GM15510 (cell line): Measurements from ENCODE around the gene ULK1.

Experiments used
- POLR2A ChIP-seq: IDR thresholded peaks from 3 replicates; pipeline ENCODE4 v1.6.1; 2011; ENCODE audit warnings: borderline replicate concordance; ENCODE audit not compliant: insufficient read length; ENCODE audit errors: extremely low read depth

ULK1 gene

DNA sequence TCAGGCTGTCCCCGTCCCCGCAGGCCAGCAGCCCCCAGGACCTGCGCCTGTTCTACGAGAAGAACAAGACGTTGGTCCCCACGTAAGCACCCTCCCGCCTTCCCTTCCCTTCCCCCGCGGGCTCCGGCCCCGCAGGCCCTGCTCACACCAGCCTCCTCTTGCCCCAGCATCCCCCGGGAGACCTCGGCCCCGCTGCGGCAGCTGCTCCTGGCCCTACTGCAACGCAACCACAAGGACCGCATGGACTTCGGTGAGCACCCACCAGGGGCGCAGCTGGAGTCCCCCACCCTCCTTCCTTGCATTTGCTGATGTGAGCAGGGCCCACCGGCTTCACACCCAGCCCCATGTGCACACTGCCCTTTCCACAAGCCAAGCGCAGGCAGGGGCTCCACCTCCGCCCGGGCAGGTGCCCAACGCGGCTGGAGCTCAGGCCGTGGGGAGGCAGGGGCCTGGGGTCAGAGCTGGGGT, 15.4 kb downstream of the ULK1 start:
- no peak for TF ChIP-seq POLR2A

DNA sequence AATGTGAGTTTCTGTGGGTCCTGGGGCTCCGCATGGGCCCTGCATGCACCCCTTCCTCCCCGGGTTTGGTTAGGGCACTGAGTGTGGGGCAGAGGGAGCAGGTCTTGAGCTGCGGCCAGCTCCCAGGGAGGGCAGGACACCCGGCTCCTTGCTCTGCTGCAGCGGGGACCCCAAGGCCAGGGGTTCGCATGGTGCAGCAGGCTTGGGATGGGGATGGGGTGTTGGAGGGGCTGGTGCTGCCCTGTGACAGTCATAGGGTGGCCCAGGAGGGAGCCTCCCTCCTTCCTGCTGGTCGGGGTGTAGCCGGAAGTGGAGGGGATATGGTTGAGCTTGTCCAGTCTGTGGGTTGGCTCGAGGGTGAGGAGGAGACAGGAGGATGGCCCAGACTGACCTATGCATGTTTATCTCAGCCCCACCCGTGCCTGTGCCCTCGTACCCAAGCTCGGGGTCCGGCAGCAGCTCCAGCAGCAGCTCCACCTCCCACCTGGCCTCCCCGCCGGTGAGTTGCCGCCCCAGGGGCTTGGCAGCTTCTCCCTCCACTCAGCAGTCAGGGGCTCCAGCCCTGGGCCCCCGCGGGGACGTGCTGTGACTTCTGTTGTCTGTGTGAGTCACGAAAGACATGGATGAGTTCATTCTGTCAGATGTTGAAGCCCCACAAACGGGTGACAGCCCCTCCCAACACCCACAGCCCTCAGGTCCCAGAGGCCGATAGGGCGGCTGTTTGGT, 16.0 kb downstream of the ULK1 start:
- no peak for TF ChIP-seq POLR2A

DNA sequence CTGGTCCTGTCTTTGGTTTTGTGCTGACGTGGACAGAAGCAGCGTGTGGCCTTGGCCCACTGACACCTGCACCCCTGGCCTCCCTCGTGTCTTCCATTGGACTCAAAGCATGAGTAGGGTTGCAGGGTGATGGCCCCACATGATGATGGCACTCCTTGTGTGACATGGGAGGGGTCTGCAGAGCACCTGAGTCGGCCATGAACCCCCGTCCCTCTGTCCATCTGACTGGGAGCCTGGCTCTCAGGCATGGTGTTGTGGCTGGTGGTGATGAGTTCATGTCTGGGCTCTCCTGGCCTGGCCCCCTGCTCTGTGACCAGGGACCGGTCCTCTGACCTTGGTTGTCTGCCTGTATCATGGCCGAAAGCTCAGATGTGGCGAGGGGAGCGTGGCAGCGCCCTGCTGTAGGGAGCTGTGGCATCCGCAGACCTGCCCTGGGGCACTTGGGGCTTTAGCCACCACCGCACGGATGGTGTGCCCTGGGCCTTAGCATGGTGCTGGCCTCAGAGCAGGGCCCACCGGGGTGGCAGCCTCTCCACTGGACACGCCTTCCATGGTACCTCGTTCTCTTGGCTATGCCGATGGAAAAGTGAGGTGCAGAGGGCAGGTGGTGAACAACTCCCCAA, 16.7 kb downstream of the ULK1 start:
- TF ChIP-seq POLR2A, result no peak

DNA sequence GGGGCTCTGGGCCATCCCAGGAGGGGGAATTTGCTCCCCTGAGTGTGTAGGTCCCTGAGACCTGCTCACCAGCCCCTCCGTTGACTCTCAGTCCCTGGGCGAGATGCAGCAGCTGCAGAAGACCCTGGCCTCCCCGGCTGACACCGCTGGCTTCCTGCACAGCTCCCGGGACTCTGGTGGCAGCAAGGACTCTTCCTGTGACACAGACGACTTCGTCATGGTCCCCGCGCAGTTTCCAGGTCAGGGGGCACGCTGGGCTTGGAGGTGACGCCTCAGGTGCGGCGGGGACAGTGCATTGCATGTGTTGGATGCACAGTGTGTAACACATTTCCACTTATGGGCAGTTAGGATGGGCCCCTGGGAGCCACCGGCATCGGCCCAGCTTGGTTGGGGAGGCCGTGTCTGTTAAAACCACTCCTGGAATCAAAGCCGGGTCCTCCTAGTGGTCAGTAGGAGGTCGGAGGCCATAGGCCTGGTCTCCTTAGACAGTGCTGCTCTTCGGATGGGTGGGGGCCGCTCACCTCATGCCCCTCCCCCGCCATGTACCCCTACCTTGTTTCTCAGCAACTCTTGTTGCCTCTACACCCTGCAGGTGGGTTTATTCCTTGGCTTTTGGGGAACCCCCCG, 17.5 kb downstream of the ULK1 start:
- TF ChIP-seq POLR2A, result no peak

DNA sequence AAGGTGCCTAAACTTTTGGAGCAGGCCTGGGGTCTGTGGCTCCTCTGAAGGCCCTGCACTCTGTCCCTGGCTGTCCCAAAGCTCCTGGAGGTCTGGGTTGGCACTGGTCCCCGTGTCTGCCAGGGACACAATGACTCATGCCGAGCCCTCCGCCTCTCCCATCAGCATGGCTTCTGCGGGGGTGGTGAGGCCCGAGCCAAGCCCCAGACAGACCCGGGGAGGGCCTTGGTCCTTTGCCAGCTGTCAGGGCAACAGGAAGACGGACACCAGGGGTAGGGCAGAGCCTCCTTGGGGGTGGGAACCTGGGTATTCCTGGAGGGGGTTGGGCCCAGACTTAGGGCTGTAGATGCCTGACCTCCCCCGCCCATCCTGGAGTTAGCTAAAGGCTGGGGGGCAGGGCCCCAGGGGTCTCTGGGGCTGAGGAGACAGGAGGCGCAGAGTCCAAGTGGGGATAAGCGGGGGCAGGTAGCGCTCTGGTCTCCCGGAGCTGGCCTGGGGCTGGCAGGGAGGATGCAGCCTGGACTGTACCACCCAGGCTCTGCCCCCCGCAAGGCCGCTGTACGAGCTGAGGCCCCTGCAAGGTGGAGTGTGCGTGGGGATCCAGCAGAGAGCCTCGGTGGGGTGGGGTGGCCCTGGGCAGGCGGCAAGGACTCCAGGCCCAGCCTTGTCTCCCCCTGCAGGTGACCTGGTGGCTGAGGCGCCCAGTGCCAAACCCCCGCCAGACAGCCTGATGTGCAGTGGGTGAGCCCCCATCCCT, 18.3 kb downstream of the ULK1 start:
- no peak for TF ChIP-seq POLR2A

- no peak for TF ChIP-seq POLR2A
Observed at GRCh38 chr12:131913666-131914065, 19.2 kb downstream of the ULK1 start.

- no peak for TF ChIP-seq POLR2A
Observed at GRCh38 chr12:131914179-131914702, 19.8 kb downstream of the ULK1 start.

GRCh38 chr12:131915000-131915689, 20.7 kb downstream of the ULK1 start:
- no peak for TF ChIP-seq POLR2A

GRCh38 chr12:131915823-131916222, 21.4 kb downstream of the ULK1 start:
- no peak for TF ChIP-seq POLR2A

DNA sequence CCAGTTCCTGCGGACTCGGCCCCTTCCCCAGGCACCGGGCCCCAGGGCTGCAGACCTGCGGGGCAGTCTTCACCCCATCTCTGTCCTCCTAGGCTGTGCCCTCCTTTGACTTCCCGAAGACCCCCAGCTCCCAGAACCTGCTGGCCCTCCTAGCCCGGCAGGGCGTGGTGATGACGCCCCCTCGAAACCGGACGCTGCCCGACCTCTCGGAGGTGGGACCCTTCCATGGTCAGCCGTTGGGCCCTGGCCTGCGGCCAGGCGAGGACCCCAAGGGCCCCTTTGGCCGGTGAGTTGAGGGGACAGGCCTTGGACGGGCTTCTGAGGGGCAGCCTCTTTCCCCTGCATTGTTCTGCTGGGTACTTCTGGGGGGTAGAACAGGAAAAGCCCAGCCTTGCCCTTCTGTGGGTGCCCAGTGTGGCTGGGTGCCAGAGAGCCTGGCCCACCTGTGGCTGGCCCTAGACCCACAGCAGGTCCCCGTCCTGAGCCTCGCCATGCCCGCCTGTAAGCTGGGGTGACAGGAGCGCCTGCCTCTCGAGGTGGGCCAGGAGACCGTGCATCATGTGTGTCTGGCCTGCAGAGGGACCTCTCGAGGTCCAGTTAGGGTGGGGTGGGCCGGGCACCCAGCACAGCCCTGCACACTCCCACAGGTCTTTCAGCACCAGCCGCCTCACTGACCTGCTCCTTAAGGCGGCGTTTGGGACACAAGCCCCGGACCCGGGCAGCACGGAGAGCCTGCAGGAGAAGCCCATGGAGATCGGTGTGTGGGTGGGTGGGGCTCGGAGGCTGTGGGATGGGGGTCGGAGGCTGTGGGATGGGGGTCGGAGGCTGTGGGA, 22.1 kb downstream of the ULK1 start:
- no peak for TF ChIP-seq POLR2A

- no peak for TF ChIP-seq POLR2A
Observed at GRCh38 chr12:131917139-131917710, 22.8 kb downstream of the ULK1 start.

GRCh38 chr12:131917711-131918306, 23.4 kb downstream of the ULK1 start:
- TF ChIP-seq POLR2A, result no peak
